Fibroblast of lung (primary cell): Measurements from ENCODE around the gene CCDC12.

Source experiments
- CTCF ChIP-seq, 2 donors: IDR thresholded peaks in 1 of 2; conservative IDR thresholded peaks in 1 of 2; 1 replicate in 1 of 2; 2 replicates in 1 of 2; pipeline ENCODE4 v1.5.1; 2011 to 2012; ENCODE audit warnings: low read length in 2 of 2, control low read depth in 1 of 2, inconsistent platforms in 1 of 2, low read depth in 1 of 2, mild to moderate bottlenecking in 1 of 2
- EZH2 ChIP-seq: IDR thresholded peaks from 2 replicates; pipeline ENCODE4 v1.5.1; 2012; ENCODE audit warnings: low read length, control low read depth, mild to moderate bottlenecking; ENCODE audit errors: missing control alignments

DNA sequence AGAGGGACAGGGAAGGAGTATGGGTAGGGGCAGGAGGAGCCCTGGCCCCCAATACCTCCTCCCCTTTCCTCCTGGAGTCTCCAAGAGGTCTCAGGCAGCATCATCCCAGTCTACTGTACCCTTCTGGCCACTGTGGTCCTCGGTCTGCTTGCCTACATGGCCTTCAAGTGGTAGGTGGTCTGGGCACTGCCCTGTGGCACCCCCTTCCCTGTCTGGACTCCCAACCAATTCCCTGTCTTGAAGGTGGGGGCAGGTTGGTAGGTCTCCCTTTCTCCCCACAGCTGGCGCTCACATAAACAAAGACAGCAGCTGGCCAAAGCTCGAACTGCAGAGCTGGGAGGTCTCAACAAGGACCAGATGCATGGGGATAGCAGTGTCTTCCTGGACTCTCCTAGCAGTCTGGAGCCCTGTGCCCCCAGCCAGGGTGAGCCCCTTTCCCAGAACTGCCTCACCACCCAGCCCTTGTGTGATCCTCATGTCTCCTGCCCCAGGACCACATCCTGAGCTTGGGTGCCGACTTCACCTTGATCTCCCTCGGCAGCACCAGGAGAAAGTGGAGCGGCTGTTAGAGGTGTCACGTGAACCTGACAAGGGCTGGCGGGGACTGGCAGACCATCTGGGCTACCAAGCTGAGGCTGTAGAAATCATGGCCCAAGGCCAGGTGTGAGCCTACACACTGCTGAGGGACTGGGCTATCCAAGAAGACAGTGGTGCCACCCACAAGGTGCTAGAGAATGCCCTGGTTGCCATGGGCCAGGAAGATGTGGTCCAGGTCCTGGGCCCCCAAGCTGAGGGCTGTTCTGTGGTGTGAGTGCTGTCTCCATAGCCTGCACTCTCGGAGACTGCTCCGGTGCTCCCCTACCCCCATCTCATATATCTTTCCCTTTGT lies 36.0 kb upstream of the CCDC12 start:
- no peak for TF ChIP-seq CTCF (conservative IDR thresholded peaks at IDR 0.05 in 1 of 2, IDR thresholded peaks at IDR 0.05 in 1 of 2; ENCODE audit: low read depth in 1 of 2, low read length in 2 of 2)
- TF ChIP-seq EZH2: no peak
